K562 (cell line): ENCODE results near the gene SLC1A3. TPM values are rescaled to one million over a fixed set of nuclear protein-coding genes. Genes with fewer than 3 reads are reported as not detected.

Source experiments
- CCAR2 ChIP-seq: fragments of 200-400 bp; formaldehyde crosslinking; IDR thresholded peaks from 2 replicates; pipeline ENCODE4 v1.6.1; 2017; ENCODE audit warnings: mild to moderate bottlenecking, low read depth, low read length
- FOSL1 ChIP-seq: fragments of 200-800 bp; sonication (Bioruptor generic); conservative IDR thresholded peaks from 2 replicates; pipeline ENCODE4 v1.6.1; 2016; ENCODE audit warnings: missing genetic modification characterization, missing compliant biosample characterization
- FOXJ2 ChIP-seq: fragments of 200-800 bp; sonication (Bioruptor generic); IDR thresholded peaks from 2 replicates; pipeline ENCODE4 v1.6.1; 2016; ENCODE audit warnings: missing genetic modification characterization, missing compliant biosample characterization
- GABPB2 ChIP-seq: fragments of 250-450 bp; sonication (Bioruptor Pico); conservative IDR thresholded peaks from 2 replicates; pipeline ENCODE4 v1.5.1; 2021; ENCODE audit warnings: mild to moderate bottlenecking
- GATAD2B ChIP-seq: fragments of 450-650 bp; IDR thresholded peaks from 2 replicates; pipeline ENCODE4 v1.6.1; 2017; ENCODE audit warnings: mild to moderate bottlenecking, borderline replicate concordance
- GTF2F1 ChIP-seq: IDR thresholded peaks from 2 replicates; pipeline ENCODE4 v1.6.1; 2011; ENCODE audit warnings: low read depth, low read length, improper control_type of control experiment
- HMBOX1 ChIP-seq: sonication (generic); IDR thresholded peaks from 2 replicates; pipeline ENCODE4 v1.6.1; 2016
- KAT8 ChIP-seq: fragments of 450-650 bp; IDR thresholded peaks from 2 replicates; pipeline ENCODE4 v1.6.1; 2016; ENCODE audit warnings: low read depth, mild to moderate bottlenecking
- MAX ChIP-seq: sonication (generic); formaldehyde crosslinking; IDR thresholded peaks from 2 replicates; pipeline ENCODE4 v1.9.0; 2022; ENCODE audit warnings: mild to moderate bottlenecking, missing genetic modification reagents
- MED1 ChIP-seq: sonication (generic); formaldehyde crosslinking; IDR thresholded peaks from 2 replicates; pipeline ENCODE4 v1.8.1; 2023; ENCODE audit warnings: missing genetic modification reagents, borderline replicate concordance
- NR2C2 ChIP-seq, 2 experiments: fragments of 200-800 bp in 1 of 2; sonication (Bioruptor generic) in 1 of 2; sonication (generic) in 1 of 2; formaldehyde crosslinking in 1 of 2; IDR thresholded peaks; 2 replicates each; pipeline versions ENCODE4 v1.6.1 to v1.8.0; 2016 to 2022; ENCODE audit warnings: mild to moderate bottlenecking in 1 of 2, missing compliant biosample characterization in 1 of 2, missing genetic modification characterization in 1 of 2, missing genetic modification reagents in 1 of 2
- OTX1 ChIP-seq: fragments of 450-650 bp; formaldehyde crosslinking; IDR thresholded peaks from 2 replicates; pipeline ENCODE4 v1.4.0; 2022; ENCODE audit warnings: mild to moderate bottlenecking
- PBX2 ChIP-seq, 2 experiments: IDR thresholded peaks in 1 of 2; conservative IDR thresholded peaks in 1 of 2; 2 replicates each; pipeline ENCODE4 v1.6.1; 2016; ENCODE audit warnings: low read depth in 2 of 2, mild to moderate bottlenecking in 1 of 2, missing compliant biosample characterization in 1 of 2, missing genetic modification characterization in 1 of 2, moderate library complexity in 1 of 2
- PREB ChIP-seq: sonication (generic); formaldehyde crosslinking; IDR thresholded peaks from 2 replicates; pipeline ENCODE4 v1.8.1; 2023; ENCODE audit warnings: mild to moderate bottlenecking, missing genetic modification reagents
- TFAP4 ChIP-seq: sonication (generic); formaldehyde crosslinking; IDR thresholded peaks from 2 replicates; pipeline ENCODE4 v1.8.0; 2022; ENCODE audit warnings: missing genetic modification reagents, mild to moderate bottlenecking, moderate library complexity, borderline replicate concordance
- ZBED1 ChIP-seq: IDR thresholded peaks from 2 replicates; pipeline ENCODE4 v1.6.1; 2014
- ZBTB17 ChIP-seq: fragments of 450-650 bp; formaldehyde crosslinking; IDR thresholded peaks from 2 replicates; pipeline ENCODE4 v1.4.0; 2020; ENCODE audit warnings: mild to moderate bottlenecking
- ZNF239 ChIP-seq: fragments of 250-450 bp; sonication (Bioruptor Pico); IDR thresholded peaks from 2 replicates; pipeline ENCODE4 v1.4.0; 2020; ENCODE audit warnings: mild to moderate bottlenecking
- ZNF668 ChIP-seq: fragments of 250-450 bp; sonication (Bioruptor Pico); IDR thresholded peaks from 2 replicates; pipeline ENCODE4 v1.8.0; 2022; ENCODE audit warnings: mild to moderate bottlenecking, inconsistent platforms
- ZNF75A ChIP-seq: fragments of 450-650 bp; formaldehyde crosslinking; IDR thresholded peaks from 2 replicates; pipeline ENCODE4 v1.4.0; 2020; ENCODE audit warnings: mild to moderate bottlenecking
- ZNF785 ChIP-seq: fragments of 250-450 bp; sonication (Bioruptor Pico); IDR thresholded peaks from 2 replicates; pipeline ENCODE4 v1.4.0; 2020; ENCODE audit warnings: mild to moderate bottlenecking
- ZNF79 ChIP-seq: fragments of 250-450 bp; sonication (Bioruptor Pico); IDR thresholded peaks from 2 replicates; pipeline ENCODE4 v1.4.0; 2020; ENCODE audit warnings: low read depth, mild to moderate bottlenecking, moderate library complexity
- ZSCAN32 ChIP-seq: fragments of 450-650 bp; formaldehyde crosslinking; IDR thresholded peaks from 2 replicates; pipeline ENCODE4 v1.4.0; 2020; ENCODE audit warnings: mild to moderate bottlenecking, moderate library complexity
- polyA plus RNA-seq, 8 experiments: library from polyadenylated mRNA; depleted of rRNA in 4 of 8; stranded (reverse) in 5 of 8; unstranded in 3 of 8; fragments of >200 nt; fragmentation: Nextera tagmentation in 2 of 8; fragmentation: Illumina TruSeq in 1 of 8; extraction: Ambion mirVana in 2 of 8; extraction: Trizol in 1 of 8; gene quantifications; 2 replicates each; pipeline versions ENCODE4 v1.2.1 to v1.2.3, GENCODE V29; 2011 to 2014; ENCODE audit warnings: inconsistent platforms in 1 of 8, missing spikeins in 1 of 8
- total RNA-seq, 7 experiments: library from RNA; depleted of rRNA in 6 of 7; stranded (reverse); fragments of >200 nt in 6 of 7; fragmentation: Illumina TruSeq in 2 of 7; extraction: Trizol in 2 of 7; gene quantifications; 2 replicates each; pipeline versions ENCODE4 v1.2.1 to v1.2.3, GENCODE V29; 2011 to 2021; ENCODE audit warnings: low replicate concordance in 1 of 7

Gene SLC1A3
- total and polyA plus RNA-seq, 9 of the 15 experiments (the other 6 are each of a cell fraction or from before 2014, with no cell fraction given) = 0.13 TPM; not detected in 8

- TF ChIP-seq ZSCAN32 (CRISPR knock-in tag) (no peak), MAX (peak; percentile 67), MED1 (no peak), ZNF75A (no peak), PBX2 (CRISPR knock-in tag; IDR thresholded peaks at IDR 0.05; ENCODE audit: low read depth) (peak; percentile 93), PBX2 (tag; conservative IDR thresholded peaks at IDR 0.05; ENCODE audit: low read depth) (peak; percentile 96), ZBTB17 (CRISPR knock-in tag) (no peak), FOXJ2 (tag) (peak; percentile 27; the same call in 1 of the 2 replicates), HMBOX1 (no peak), ZBED1 (no peak), CCAR2 (no peak), ZNF785 (CRISPR knock-in tag) (no peak), PREB (CRISPR knock-in tag) (0 out of 2 replicates have a peak, but pooled peaks have one; percentile 46), FOSL1 (no peak), TFAP4 (CRISPR knock-in tag) (no peak), GATAD2B (no peak), ZNF79 (CRISPR knock-in tag) (no peak), OTX1 (CRISPR knock-in tag) (no peak), KAT8 (no peak), NR2C2 (CRISPR knock-in tag; IDR thresholded peaks at IDR 0.05) (no peak), NR2C2 (tag; IDR thresholded peaks at IDR 0.05) (0 out of 2 replicates have a peak, but pooled peaks have one; percentile 32), ZNF668 (CRISPR knock-in tag) (no peak), GTF2F1 (no peak), ZNF239 (CRISPR knock-in tag) (no peak), GABPB2 (no peak)
These were observed 118.3 kb downstream of the SLC1A3 start (continued) for GRCh38 chr5:36724467-36725332.
